Esophagus squamous epithelium (tissue), 5 donors: ENCODE data around the gene OR10A4. TPM values are rescaled to one million over a fixed set of nuclear protein-coding genes. Genes with fewer than 3 reads are reported as not detected.

Experiments used
- DNase-seq: peaks from one replicate; lab custom pipeline; 2025; lab: John Stamatoyannopoulos, UW
- H3K27ac ChIP-seq, 4 donors: fragments of 200-600 bp; sonication (generic); one replicate each; pipeline ENCODE4 v1.5.1; 2016 to 2019; ENCODE audit warnings: mild to moderate bottlenecking in 1 of 4
- H3K27me3 ChIP-seq, 4 donors: fragments of 200-600 bp; sonication (generic); 1 replicate in 3 of 4; 2 replicates in 1 of 4; pipeline versions ENCODE4 v1.5.1 to v1.6.0; 2017 to 2021; ENCODE audit warnings: antibody characterized with exemption in 1 of 4
- H3K36me3 ChIP-seq, 3 donors: fragments of 200-600 bp; sonication (generic); one replicate each; pipeline ENCODE4 v1.5.1; 2016 to 2019
- H3K4me1 ChIP-seq, 3 donors: fragments of 200-600 bp; sonication (generic); one replicate each; pipeline ENCODE4 v1.5.1; 2017 to 2019
- H3K4me3 ChIP-seq, 4 donors: fragments of 200-600 bp; sonication (generic); 1 replicate in 3 of 4; 2 replicates in 1 of 4; pipeline ENCODE4 v1.5.1; 2016 to 2019; ENCODE audit warnings: mild to moderate bottlenecking in 2 of 4, moderate library complexity in 1 of 4
- H3K9me3 ChIP-seq, 3 donors: fragments of 200-600 bp; sonication (generic); one replicate each; pipeline ENCODE4 v1.5.1; 2016 to 2019
- POLR2A ChIP-seq, 4 donors: fragments of 450-650 bp; IDR thresholded peaks; one replicate each; pipeline ENCODE4 v1.6.1; 2017; ENCODE audit warnings: antibody characterized with exemption in 4 of 4, mild to moderate bottlenecking in 4 of 4, moderate library complexity in 3 of 4
- WGBS, 2 donors: methylation state at CpG; one replicate each; pipeline ENCODE4 v1.1.5; 2018; 5-methylcytosine and 5-hydroxymethylcytosine counted together
- intact Hi-C: fragments of 100-400 bp; cut with DNase I; formaldehyde crosslinking; loops from one replicate; pipeline ENCODE4 v1.15.0; 2022
- total RNA-seq, 4 donors: library from RNA; depleted of rRNA; stranded (reverse); fragments of >200 nt; gene quantifications; one replicate each; pipeline ENCODE4 v1.1.0, GENCODE V29; 2016
- TF ChIP-seq, protein P1 (sequence below), 6 experiments: fragments of 450-650 bp in 4 of 6; fragments of 200-600 bp in 2 of 6; sonication (generic) in 2 of 6; IDR thresholded peaks; one replicate each; pipeline ENCODE4 v1.5.1; 2016 to 2019; ENCODE audit warnings: antibody characterized with exemption in 6 of 6, mild to moderate bottlenecking in 4 of 6, moderate library complexity in 4 of 6
- donor health status: DM: yes; HTN: yes; CAD: no.

The OR10A4 gene
- total RNA-seq, 4 donors from 2014 or later = not detected

DNA sequence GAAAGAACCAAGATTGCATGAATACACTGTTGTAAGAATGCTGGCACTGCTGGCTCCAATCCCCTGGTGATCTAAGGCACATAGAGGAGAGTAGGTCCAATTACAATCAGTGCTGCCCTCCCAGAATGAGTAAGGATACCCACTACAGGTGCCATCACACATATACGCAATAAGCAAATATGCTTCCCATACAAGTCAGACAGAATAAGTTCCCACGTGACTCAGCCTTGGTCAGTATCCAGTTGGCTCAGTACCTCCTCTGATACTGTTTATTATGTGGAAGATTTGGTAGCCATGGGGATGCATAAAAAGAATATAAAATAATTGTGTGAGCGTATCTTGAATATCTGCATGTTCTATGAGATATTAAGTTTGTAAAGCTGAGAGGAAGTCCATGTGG lies 35.5 kb downstream of the OR10A4 start:
- DNase-seq = no peak
- Histone ChIP-seq H3K9me3 (no peaks in the 10 kb centered on the region), H3K27me3 (no peaks in the 10 kb centered on the region), H3K36me3 (no peaks in the 10 kb centered on the region), H3K4me3 (no peak overlapping the region), H3K4me1 (no peaks in the 10 kb centered on the region), H3K27ac (no peak overlapping the region)
- WGBS, 2 donors = 23 to 36% methylated on average over 3 of the region's 3 CpGs
- intact Hi-C loops = no loop called here
- no peak for TF ChIP-seq POLR2A (IDR thresholded peaks at IDR 0.05)
- TF ChIP-seq, protein P1, sequence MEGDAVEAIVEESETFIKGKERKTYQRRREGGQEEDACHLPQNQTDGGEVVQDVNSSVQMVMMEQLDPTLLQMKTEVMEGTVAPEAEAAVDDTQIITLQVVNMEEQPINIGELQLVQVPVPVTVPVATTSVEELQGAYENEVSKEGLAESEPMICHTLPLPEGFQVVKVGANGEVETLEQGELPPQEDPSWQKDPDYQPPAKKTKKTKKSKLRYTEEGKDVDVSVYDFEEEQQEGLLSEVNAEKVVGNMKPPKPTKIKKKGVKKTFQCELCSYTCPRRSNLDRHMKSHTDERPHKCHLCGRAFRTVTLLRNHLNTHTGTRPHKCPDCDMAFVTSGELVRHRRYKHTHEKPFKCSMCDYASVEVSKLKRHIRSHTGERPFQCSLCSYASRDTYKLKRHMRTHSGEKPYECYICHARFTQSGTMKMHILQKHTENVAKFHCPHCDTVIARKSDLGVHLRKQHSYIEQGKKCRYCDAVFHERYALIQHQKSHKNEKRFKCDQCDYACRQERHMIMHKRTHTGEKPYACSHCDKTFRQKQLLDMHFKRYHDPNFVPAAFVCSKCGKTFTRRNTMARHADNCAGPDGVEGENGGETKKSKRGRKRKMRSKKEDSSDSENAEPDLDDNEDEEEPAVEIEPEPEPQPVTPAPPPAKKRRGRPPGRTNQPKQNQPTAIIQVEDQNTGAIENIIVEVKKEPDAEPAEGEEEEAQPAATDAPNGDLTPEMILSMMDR (IDR thresholded peaks at IDR 0.05) = no peak

DNA sequence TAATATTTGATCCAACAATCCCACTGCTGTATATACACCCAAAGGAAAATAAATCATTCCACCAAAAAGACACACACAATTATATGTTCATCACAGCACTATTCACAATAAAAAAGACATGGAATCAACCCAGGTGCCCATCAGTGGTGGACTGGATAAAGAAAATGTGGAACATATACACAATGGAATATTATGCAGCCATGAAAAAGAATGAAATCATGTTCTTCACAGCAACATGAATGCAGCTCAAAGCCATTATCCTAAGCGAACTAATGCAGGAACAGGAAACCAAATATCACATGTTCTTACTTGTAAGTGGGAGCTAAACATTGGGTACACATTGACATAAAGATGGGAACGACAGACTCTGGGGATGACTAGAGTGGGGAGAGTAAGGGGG lies 43.3 kb downstream of the OR10A4 start:
- no peak for DNase-seq
- TF ChIP-seq, protein P1 (IDR thresholded peaks at IDR 0.05) = no peak
- TF ChIP-seq POLR2A (IDR thresholded peaks at IDR 0.05) = no peak
- Histone ChIP-seq H3K4me3 (no peak overlapping the region), H3K27me3 (no peaks in the 10 kb centered on the region), H3K36me3 (no peaks in the 10 kb centered on the region), H3K9me3 (no peaks in the 10 kb centered on the region), H3K4me1 (no peaks in the 10 kb centered on the region), H3K27ac (no peak overlapping the region)
- WGBS, 2 donors = 26 to 38% methylated on average over 2 of the region's 2 CpGs
- intact Hi-C loops = no loop called here

- no peaks in the 10 kb centered on the region for H3K9me3 ChIP-seq
- 95% methylated on average over 1 of the region's 1 CpG for WGBS, 2 donors
Measured at GRCh38 chr11:6920702-6921101, 44.3 kb downstream of the OR10A4 start, which contains the start of gene OR2D3. TSS of gene OR2D3 (plus strand) at chr11:6921002. CDS start at chr11:6921002, 0 bp downstream.

DNA sequence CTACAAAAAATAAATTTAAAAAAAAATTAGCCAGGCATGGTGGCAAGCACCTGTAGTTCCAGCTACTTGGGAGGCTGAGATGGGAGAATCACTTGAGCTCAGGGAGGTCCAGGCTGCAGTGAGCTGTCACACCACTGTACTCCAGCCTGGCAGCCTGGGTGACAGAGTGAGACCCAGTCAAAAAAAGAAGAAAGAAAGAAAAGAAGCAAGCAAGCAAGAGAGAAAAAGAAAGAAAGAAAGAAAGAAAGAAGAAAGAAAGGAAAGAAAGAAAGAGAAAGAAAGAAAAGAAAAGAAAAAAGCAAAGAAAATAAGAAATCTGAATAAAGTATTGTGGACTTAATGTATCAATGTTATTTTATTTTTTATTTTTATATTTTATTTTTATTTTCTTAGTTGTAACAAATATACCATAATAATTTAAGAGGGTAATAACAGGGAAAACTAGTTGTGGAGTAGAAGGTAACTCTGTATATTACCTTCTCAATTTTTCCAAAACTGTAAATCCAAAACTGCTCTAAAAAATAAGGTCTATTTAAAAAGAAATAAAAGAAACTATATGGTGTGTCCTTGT lies 48.7 kb downstream of the OR10A4 start:
- no peak for DNase-seq
- Histone ChIP-seq H3K27ac (no peak overlapping the region), H3K27me3 (peaks cover 0 to 11% (median 0%) of the 10 kb centered on the region in 4 donors), H3K9me3 (no peaks in the 10 kb centered on the region), H3K36me3 (no peaks in the 10 kb centered on the region), H3K4me1 (peaks cover 0 to 18% (median 4%) of the 10 kb centered on the region in 3 donors), H3K4me3 (no peak overlapping the region)
- intact Hi-C loops = no loop called here
- TF ChIP-seq POLR2A (IDR thresholded peaks at IDR 0.05) = no peak
- TF ChIP-seq, protein P1 (IDR thresholded peaks at IDR 0.05) = no peak

More at GRCh38 chr11:6920702-6921101, 44.3 kb downstream of the OR10A4 start, which contains the start of gene OR2D3:
- Histone ChIP-seq H3K27me3 (no peaks in the 10 kb centered on the region), H3K4me3 (no peak within 1 kb of the TSS), H3K4me1 (peaks cover 0 to 2% (median 0%) of the 10 kb centered on the region in 3 donors), H3K36me3 (no peaks in the 10 kb centered on the region), H3K27ac (no peak within 1 kb of the TSS)
- TF ChIP-seq, protein P1 (IDR thresholded peaks at IDR 0.05) = no peak
- TF ChIP-seq POLR2A (IDR thresholded peaks at IDR 0.05) = no peak
- no peak for DNase-seq
- intact Hi-C loops = no loop called here

DNA sequence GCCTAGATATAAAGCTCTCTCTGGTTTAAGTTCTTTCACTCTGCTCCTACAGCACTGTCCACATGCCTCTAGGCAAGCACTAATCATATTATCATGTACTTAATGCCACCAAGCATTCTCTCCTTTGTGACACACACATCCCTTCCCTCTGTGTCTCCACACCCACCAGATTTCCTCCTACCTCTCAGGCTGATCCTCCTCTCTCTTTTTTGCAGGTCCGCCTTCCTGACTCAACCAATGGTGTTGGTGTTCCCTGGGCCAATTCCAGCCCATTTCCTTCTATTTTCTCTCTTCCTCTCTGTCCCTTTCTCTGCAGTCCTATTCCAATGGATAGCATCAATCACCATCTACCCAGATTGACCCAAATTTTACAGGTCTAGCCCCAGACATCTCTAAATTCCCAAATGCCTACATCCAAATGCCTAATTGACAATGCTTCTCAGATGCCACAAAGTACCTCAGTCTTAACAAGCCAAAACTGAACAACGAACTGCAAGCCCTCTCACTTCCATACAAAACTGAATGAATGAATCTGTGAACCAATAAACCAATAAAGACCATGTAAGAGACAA lies 49.3 kb downstream of the OR10A4 start:
- intact Hi-C loops = no loop called here
- H3K4me3 ChIP-seq = peak overlapping the region; percentile 48 to 86 (median 60)
- no peaks in the 10 kb centered on the region for H3K9me3 ChIP-seq
- H3K27ac ChIP-seq = peak overlapping the region in 3 of 4 donors; percentile 27 to 78 (median 67)
- H3K36me3 ChIP-seq = no peaks in the 10 kb centered on the region
- peaks cover 0 to 11% (median 0%) of the 10 kb centered on the region in 4 donors for H3K27me3 ChIP-seq
- TF ChIP-seq POLR2A (IDR thresholded peaks at IDR 0.05) = no peak
- TF ChIP-seq, protein P1 (IDR thresholded peaks at IDR 0.05) = no peak
- H3K4me1 ChIP-seq = peaks cover 0 to 18% (median 4%) of the 10 kb centered on the region in 3 donors
- WGBS, 2 donors = 43 to 50% methylated on average over 2 of the region's 2 CpGs
- no peak for DNase-seq
